WTC11 (cell line): ENCODE measurements around the gene MED12L. TPM values are rescaled to one million over a fixed set of nuclear protein-coding genes. Genes with fewer than 3 reads are reported as not detected.

ENCODE experiments used
- ATAC-seq: fragments of 200-7000 bp; cut with Tn5 transposase; 2 replicates; pipeline ENCODE4 v1.10.0; 2021; ENCODE audit warnings: mild to moderate bottlenecking, moderate library complexity
- CTCF ChIA-PET: fragments of 300-600 bp; sonication (Branson Sonifier 250); formaldehyde crosslinking; loops from one replicate; lab custom pipeline; 2021; ENCODE audit warnings: antibody characterized with exemption; lab: Charles Lee
- POLR2A ChIA-PET: fragments of 350-600 bp; sonication (Branson Sonifier 250); formaldehyde crosslinking; loops from one replicate; lab custom pipeline; 2021; ENCODE audit warnings: antibody characterized with exemption; lab: Charles Lee
- DNase-seq: peaks from one replicate; pipeline ENCODE4 v3.0.0; 2021; ENCODE audit warnings: low spot score
- H3K27ac Mint-ChIP-seq: 2 replicates; pipeline ENCODE4 v1.8.0; 2021; ENCODE audit warnings: mixed read lengths
- H3K27me3 Mint-ChIP-seq: 2 replicates; pipeline ENCODE4 v1.8.0; 2021; ENCODE audit warnings: low read depth, mild to moderate bottlenecking, moderate library complexity, mixed read lengths
- H3K36me3 Mint-ChIP-seq: 2 replicates; pipeline ENCODE4 v1.8.0; 2021; ENCODE audit warnings: mixed read lengths
- H3K4me1 Mint-ChIP-seq: 2 replicates; pipeline ENCODE4 v1.8.0; 2022; ENCODE audit warnings: mixed read lengths
- H3K4me3 Mint-ChIP-seq: 2 replicates; pipeline ENCODE4 v1.8.0; 2021; ENCODE audit warnings: mild to moderate bottlenecking, moderate library complexity, mixed read lengths
- H3K9me3 Mint-ChIP-seq: 2 replicates; pipeline ENCODE4 v1.8.0; 2021; ENCODE audit warnings: mixed read lengths
- ATF1 ChIP-seq: sonication (generic); formaldehyde crosslinking; IDR thresholded peaks from 2 replicates; pipeline ENCODE4 v1.8.1; 2023; ENCODE audit warnings: mild to moderate bottlenecking, moderate library complexity, missing genetic modification reagents
- CREM ChIP-seq: sonication (generic); formaldehyde crosslinking; IDR thresholded peaks from 2 replicates; pipeline ENCODE4 v1.8.1; 2022; ENCODE audit warnings: mild to moderate bottlenecking, missing genetic modification reagents, moderate library complexity
- CTCF ChIP-seq: fragments of 200-600 bp; IDR thresholded peaks from 2 replicates; pipeline ENCODE4 v1.8.0; 2022; ENCODE audit warnings: antibody characterized with exemption
- E2F4 ChIP-seq: sonication (generic); formaldehyde crosslinking; IDR thresholded peaks from 2 replicates; pipeline ENCODE4 v1.8.1; 2022; ENCODE audit warnings: low read depth, mild to moderate bottlenecking, moderate library complexity, missing genetic modification reagents, borderline replicate concordance
- ERG ChIP-seq: fragments of 250-450 bp; sonication (Bioruptor Pico); IDR thresholded peaks from 2 replicates; pipeline ENCODE4 v1.8.0; 2021; ENCODE audit warnings: mild to moderate bottlenecking
- FOXP1 ChIP-seq: sonication (generic); formaldehyde crosslinking; IDR thresholded peaks from 2 replicates; pipeline ENCODE4 v1.8.0; 2022; ENCODE audit warnings: missing genetic modification reagents, mild to moderate bottlenecking, moderate library complexity, borderline replicate concordance
- JUN ChIP-seq: sonication (generic); formaldehyde crosslinking; IDR thresholded peaks from 2 replicates; pipeline ENCODE4 v1.8.0; 2023; ENCODE audit warnings: mild to moderate bottlenecking, missing genetic modification reagents
- KAT7 ChIP-seq: sonication (generic); formaldehyde crosslinking; IDR thresholded peaks from 2 replicates; pipeline ENCODE4 v1.8.1; 2023; ENCODE audit warnings: missing genetic modification reagents, mild to moderate bottlenecking, borderline replicate concordance
- NFYB ChIP-seq: sonication (generic); formaldehyde crosslinking; conservative IDR thresholded peaks from 2 replicates; pipeline ENCODE4 v1.8.0; 2022; ENCODE audit warnings: low read depth, missing genetic modification reagents
- NR2C2 ChIP-seq: sonication (generic); formaldehyde crosslinking; IDR thresholded peaks from 2 replicates; pipeline ENCODE4 v1.8.0; 2022; ENCODE audit warnings: mild to moderate bottlenecking, missing genetic modification reagents
- RELA ChIP-seq: sonication (generic); formaldehyde crosslinking; IDR thresholded peaks from 2 replicates; pipeline ENCODE4 v1.8.1; 2022; ENCODE audit warnings: missing genetic modification reagents, mild to moderate bottlenecking, borderline replicate concordance
- TEAD4 ChIP-seq: sonication (generic); formaldehyde crosslinking; IDR thresholded peaks from 2 replicates; pipeline ENCODE4 v1.8.0; 2022; ENCODE audit warnings: mild to moderate bottlenecking, missing genetic modification reagents
- USF2 ChIP-seq: sonication (generic); formaldehyde crosslinking; IDR thresholded peaks from 2 replicates; pipeline ENCODE4 v1.8.1; 2023; ENCODE audit warnings: mild to moderate bottlenecking, missing genetic modification reagents, moderate library complexity
- ZMAT4 ChIP-seq: fragments of 250-450 bp; sonication (Bioruptor Pico); IDR thresholded peaks from 2 replicates; pipeline ENCODE4 v1.9.0; 2021; ENCODE audit warnings: mild to moderate bottlenecking
- ZNF138 ChIP-seq: sonication (generic); formaldehyde crosslinking; conservative IDR thresholded peaks from 2 replicates; pipeline ENCODE4 v1.8.1; 2022; ENCODE audit warnings: mild to moderate bottlenecking, moderate library complexity, missing genetic modification reagents
- ZNF263 ChIP-seq: sonication (generic); formaldehyde crosslinking; IDR thresholded peaks from 2 replicates; pipeline ENCODE4 v1.8.1; 2022; ENCODE audit warnings: low read depth, mild to moderate bottlenecking, moderate library complexity, missing genetic modification reagents
- ZNF317 ChIP-seq: sonication (generic); formaldehyde crosslinking; IDR thresholded peaks from 2 replicates; pipeline ENCODE4 v1.8.1; 2023; ENCODE audit warnings: low read depth, mild to moderate bottlenecking, moderate library complexity, missing genetic modification reagents, borderline replicate concordance
- total RNA-seq: library from RNA; stranded (reverse); gene quantifications from 3 replicates; pipeline ENCODE4 v1.2.3, GENCODE V29; 2021
- TF ChIP-seq, protein P1 (sequence below): sonication (generic); formaldehyde crosslinking; IDR thresholded peaks from 2 replicates; pipeline ENCODE4 v1.8.0; 2022; ENCODE audit warnings: mild to moderate bottlenecking, missing genetic modification reagents
- TF ChIP-seq, protein P2 (sequence below): sonication (generic); formaldehyde crosslinking; IDR thresholded peaks from 2 replicates; pipeline ENCODE4 v1.8.1; 2023; ENCODE audit warnings: mild to moderate bottlenecking, missing genetic modification reagents

Gene MED12L
- total RNA-seq, 1 experiment from 2014 or later: 27.4 TPM

DNA sequence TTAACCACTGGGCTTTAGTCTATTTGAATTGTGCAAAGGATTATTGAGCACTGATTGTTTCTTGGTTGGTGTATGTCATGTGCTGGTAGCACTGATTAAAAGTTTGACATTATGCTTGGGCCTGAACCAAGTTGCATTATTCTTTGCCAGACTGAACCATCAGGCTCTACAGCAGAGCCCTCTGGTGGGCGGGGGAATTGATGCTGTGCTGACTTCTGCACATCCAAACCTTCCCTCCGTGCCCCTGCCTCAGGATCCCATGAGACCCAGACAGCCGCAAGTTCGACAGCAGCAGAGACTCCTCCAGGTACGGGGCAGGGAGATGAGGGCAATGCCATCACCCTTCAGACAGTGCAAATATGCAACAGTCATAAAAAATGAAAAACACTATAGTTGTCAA, 327.5 kb downstream of the MED12L start (continued):
- TF ChIP-seq ZMAT4: no peak
- no peak for TF ChIP-seq FOXP1
- no peak for TF ChIP-seq NFYB (CRISPR knock-in tag)
- no peak for TF ChIP-seq ERG (CRISPR knock-in tag)

- TF ChIP-seq KAT7 (CRISPR knock-in tag): no peak
- no peak for TF ChIP-seq JUN (CRISPR knock-in tag)
- TF ChIP-seq NR2C2 (CRISPR knock-in tag): no peak
- TF ChIP-seq RELA: no peak
- CTCF ChIA-PET: no interaction called here
- DNase-seq (no peak), ATAC-seq (no peak)
- Mint-ChIP-seq H3K4me1 (no peaks in the 10 kb centered on the region), H3K27me3 (no peaks in the 10 kb centered on the region), H3K36me3 (peaks cover 20% of the 10 kb centered on the region), H3K4me3 (no peak overlapping the region), H3K9me3 (no peaks in the 10 kb centered on the region), H3K27ac (no peak overlapping the region)
- POLR2A ChIA-PET: no interaction called here
Observed at GRCh38 chr3:151415289-151415688, 329.8 kb downstream of the MED12L start.

DNA sequence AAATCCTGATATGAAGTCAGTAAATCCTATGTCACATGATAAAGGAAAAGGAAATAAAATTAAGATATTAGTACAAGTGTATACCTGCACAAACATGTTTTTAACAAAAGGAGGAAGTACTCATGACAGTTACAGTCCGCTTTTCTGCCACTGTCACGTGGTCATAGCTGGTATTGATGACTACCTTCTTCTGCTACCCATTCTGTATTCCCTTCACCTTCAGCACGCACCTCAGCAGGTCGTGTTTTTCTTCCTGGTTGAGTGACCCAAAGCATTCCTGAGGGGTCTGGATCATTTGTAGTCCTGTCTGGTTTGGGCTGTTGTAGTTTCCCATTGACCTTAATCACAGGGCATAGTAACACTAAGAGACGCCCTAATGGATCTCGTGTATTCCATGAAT, 334.3 kb downstream of the MED12L start:
- Mint-ChIP-seq H3K4me3 (no peak overlapping the region), H3K27ac (no peak overlapping the region), H3K27me3 (no peaks in the 10 kb centered on the region), H3K4me1 (peaks cover 3% of the 10 kb centered on the region), H3K9me3 (no peaks in the 10 kb centered on the region), H3K36me3 (peaks cover 14% of the 10 kb centered on the region)
- POLR2A ChIA-PET: no interaction called here
- TF ChIP-seq TEAD4 (CRISPR knock-in tag) (no peak), E2F4 (CRISPR knock-in tag) (no peak), RELA (no peak), USF2 (CRISPR knock-in tag) (no peak), ZNF263 (CRISPR knock-in tag) (no peak), CREM (CRISPR knock-in tag) (no peak), CTCF (no peak), ZNF317 (CRISPR knock-in tag) (no peak), ATF1 (CRISPR knock-in tag) (no peak), ZNF138 (CRISPR knock-in tag) (no peak)
- TF ChIP-seq, protein P1, sequence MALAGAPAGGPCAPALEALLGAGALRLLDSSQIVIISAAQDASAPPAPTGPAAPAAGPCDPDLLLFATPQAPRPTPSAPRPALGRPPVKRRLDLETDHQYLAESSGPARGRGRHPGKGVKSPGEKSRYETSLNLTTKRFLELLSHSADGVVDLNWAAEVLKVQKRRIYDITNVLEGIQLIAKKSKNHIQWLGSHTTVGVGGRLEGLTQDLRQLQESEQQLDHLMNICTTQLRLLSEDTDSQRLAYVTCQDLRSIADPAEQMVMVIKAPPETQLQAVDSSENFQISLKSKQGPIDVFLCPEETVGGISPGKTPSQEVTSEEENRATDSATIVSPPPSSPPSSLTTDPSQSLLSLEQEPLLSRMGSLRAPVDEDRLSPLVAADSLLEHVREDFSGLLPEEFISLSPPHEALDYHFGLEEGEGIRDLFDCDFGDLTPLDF (CRISPR knock-in tag): no peak
- TF ChIP-seq, protein P2, sequence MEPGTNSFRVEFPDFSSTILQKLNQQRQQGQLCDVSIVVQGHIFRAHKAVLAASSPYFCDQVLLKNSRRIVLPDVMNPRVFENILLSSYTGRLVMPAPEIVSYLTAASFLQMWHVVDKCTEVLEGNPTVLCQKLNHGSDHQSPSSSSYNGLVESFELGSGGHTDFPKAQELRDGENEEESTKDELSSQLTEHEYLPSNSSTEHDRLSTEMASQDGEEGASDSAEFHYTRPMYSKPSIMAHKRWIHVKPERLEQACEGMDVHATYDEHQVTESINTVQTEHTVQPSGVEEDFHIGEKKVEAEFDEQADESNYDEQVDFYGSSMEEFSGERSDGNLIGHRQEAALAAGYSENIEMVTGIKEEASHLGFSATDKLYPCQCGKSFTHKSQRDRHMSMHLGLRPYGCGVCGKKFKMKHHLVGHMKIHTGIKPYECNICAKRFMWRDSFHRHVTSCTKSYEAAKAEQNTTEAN: no peak
- ATAC-seq (no peak), DNase-seq (no peak)
- CTCF ChIA-PET: no interaction called here
